Left lung (tissue), 10 donors: ENCODE data around the gene SMC1A. TPM values are rescaled to one million over a fixed set of nuclear protein-coding genes. Genes with fewer than 3 reads are reported as not detected.

Source experiments
- ATAC-seq: fragments of 200-7000 bp; cut with Tn5 transposase; one replicate; pipeline ENCODE4 v1.9.1; 2020; ENCODE audit warnings: moderate library complexity
- DNase-seq, 4 donors: peaks; one replicate each; pipeline ENCODE4 v3.0.0-alpha.2; 2013 to 2020
- H3K27ac ChIP-seq, 2 donors: fragments of 200-600 bp; sonication (generic) in 1 of 2; one replicate each; pipeline versions ENCODE4 v1.5.0 to v1.8.0; 2020 to 2021
- H3K27me3 ChIP-seq, 2 donors: fragments of 200-600 bp; sonication (generic) in 1 of 2; one replicate each; pipeline versions ENCODE4 v1.5.0 to v1.8.0; 2020 to 2021
- H3K36me3 ChIP-seq, 2 donors: fragments of 200-600 bp; sonication (generic) in 1 of 2; one replicate each; pipeline versions ENCODE4 v1.5.0 to v1.8.0; 2020 to 2021
- H3K4me1 ChIP-seq, 2 donors: fragments of 200-600 bp; one replicate each; pipeline ENCODE4 v1.8.0; 2021
- H3K4me3 ChIP-seq, 2 donors: fragments of 200-600 bp; sonication (generic) in 1 of 2; one replicate each; pipeline versions ENCODE4 v1.5.0 to v1.8.0; 2020 to 2021; ENCODE audit warnings: mild to moderate bottlenecking in 1 of 2
- H3K9me3 ChIP-seq, 2 donors: fragments of 200-600 bp; sonication (generic) in 1 of 2; one replicate each; pipeline versions ENCODE4 v1.5.0 to v1.8.0; 2020 to 2021
- intact Hi-C, 2 donors: fragments of 100-400 bp; cut with DNase I; formaldehyde crosslinking; loops; one replicate each; pipeline versions ENCODE4 v1.11.2 to v1.14.2; 2022
- polyA plus RNA-seq, 6 donors: library from polyadenylated mRNA; unstranded; fragments of 120-200 nt; gene quantifications; one replicate each; pipeline ENCODE4 v1.2.1, GENCODE V29; 2013; ENCODE audit not compliant: insufficient read length in 6 of 6
- total RNA-seq, 2 donors: library from RNA; stranded (reverse); fragmentation: NEBNext Ultra II Directional; extraction: Animal tissue kit (Norgen Biotek cat#: 25700); gene quantifications; one replicate each; pipeline ENCODE4 v1.2.1, GENCODE V29; 2021
- TF ChIP-seq, protein P1 (sequence below), 2 donors: fragments of 200-600 bp; sonication (generic) in 1 of 2; IDR thresholded peaks; one replicate each; pipeline versions ENCODE4 v1.5.0 to v1.8.0; 2021; ENCODE audit warnings: antibody characterized with exemption in 2 of 2
- donor health status: DM: no; HTN: yes; CAD: no.
- donor health status: DM: no; HTN: no; CAD: no.

Gene SMC1A
- total and polyA plus RNA-seq, 8 donors = 59.6 to 129 (median 96.1) TPM

GRCh38 chrX:53441531-53442321 is 19.3 kb upstream of the SMC1A start:
- no peaks in the 10 kb centered on the region for H3K4me1 ChIP-seq
- H3K36me3 ChIP-seq = no peaks in the 10 kb centered on the region
- intact Hi-C loops = no loop called here
- peak overlapping the region in 1 of 2 donors; percentile 87 for H3K27ac ChIP-seq
- peak overlapping the region; percentile 21 to 42 for H3K4me3 ChIP-seq
- DNase-seq = peak in 3 of 4 donors; percentile 67 to 95 (median 86)
- peaks cover 0 to 9% of the 10 kb centered on the region in 2 donors for H3K27me3 ChIP-seq
- ATAC-seq = peak; percentile 88
- TF ChIP-seq, protein P1, sequence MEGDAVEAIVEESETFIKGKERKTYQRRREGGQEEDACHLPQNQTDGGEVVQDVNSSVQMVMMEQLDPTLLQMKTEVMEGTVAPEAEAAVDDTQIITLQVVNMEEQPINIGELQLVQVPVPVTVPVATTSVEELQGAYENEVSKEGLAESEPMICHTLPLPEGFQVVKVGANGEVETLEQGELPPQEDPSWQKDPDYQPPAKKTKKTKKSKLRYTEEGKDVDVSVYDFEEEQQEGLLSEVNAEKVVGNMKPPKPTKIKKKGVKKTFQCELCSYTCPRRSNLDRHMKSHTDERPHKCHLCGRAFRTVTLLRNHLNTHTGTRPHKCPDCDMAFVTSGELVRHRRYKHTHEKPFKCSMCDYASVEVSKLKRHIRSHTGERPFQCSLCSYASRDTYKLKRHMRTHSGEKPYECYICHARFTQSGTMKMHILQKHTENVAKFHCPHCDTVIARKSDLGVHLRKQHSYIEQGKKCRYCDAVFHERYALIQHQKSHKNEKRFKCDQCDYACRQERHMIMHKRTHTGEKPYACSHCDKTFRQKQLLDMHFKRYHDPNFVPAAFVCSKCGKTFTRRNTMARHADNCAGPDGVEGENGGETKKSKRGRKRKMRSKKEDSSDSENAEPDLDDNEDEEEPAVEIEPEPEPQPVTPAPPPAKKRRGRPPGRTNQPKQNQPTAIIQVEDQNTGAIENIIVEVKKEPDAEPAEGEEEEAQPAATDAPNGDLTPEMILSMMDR (IDR thresholded peaks at IDR 0.05) = no peak
- H3K9me3 ChIP-seq = no peaks in the 10 kb centered on the region

DNA sequence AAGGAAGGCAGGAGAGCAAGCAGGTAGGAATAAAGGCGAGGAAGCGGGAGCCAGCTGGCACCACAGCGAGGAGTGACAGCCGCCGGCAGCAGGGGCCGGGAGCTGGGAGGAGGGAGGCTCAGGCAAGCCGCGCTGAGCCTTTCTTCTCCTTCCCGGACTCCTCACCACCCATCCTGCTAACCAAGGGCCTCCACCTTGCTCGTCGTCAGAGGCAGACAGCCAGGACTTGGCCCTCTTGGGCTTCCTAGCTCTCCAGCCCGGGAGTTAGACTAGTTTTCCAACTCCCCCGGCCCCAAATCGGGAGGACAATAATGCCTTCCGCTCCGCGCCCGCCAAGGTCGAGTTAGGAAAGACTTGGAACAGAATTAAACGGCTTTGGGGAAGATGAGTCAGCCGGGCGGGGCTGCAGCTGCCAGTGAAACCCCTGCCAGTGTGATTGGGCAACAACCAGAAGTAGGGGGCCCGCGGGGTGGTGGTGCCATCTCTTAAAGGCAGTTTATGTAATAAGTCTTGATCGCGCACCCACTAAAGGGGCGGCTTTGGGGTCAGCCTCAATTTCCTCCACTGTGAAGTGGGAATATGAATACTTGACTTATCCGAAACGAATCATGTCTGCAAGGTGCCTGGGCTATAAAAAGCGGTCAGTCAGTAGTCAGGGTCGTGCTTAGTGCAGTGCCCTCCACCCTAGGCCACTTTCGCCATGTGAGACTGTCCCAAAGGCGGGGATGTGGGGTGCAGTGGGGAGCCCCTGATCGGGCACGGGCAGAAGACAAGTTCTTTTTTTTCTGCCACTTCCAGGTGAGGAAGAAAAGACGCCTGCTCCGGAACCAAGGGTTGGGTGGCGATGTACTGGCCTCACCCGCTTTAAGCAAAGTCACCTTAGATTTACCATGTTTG is 18.4 kb upstream of the SMC1A start:
- peak overlapping the region; percentile 21 to 42 for H3K4me3 ChIP-seq
- H3K27me3 ChIP-seq = peaks cover 0 to 16% of the 10 kb centered on the region in 2 donors
- ATAC-seq = peak; percentile 67
- H3K9me3 ChIP-seq = no peaks in the 10 kb centered on the region
- TF ChIP-seq, protein P1 (IDR thresholded peaks at IDR 0.05) = no peak
- intact Hi-C loops = no loop called here
- no peaks in the 10 kb centered on the region for H3K36me3 ChIP-seq
- DNase-seq = peak in 3 of 4 donors; percentile 24 to 87 (median 82)
- H3K4me1 ChIP-seq = peaks cover 0 to 6% of the 10 kb centered on the region in 2 donors
- H3K27ac ChIP-seq = peak overlapping the region; percentile 67 to 87

DNA sequence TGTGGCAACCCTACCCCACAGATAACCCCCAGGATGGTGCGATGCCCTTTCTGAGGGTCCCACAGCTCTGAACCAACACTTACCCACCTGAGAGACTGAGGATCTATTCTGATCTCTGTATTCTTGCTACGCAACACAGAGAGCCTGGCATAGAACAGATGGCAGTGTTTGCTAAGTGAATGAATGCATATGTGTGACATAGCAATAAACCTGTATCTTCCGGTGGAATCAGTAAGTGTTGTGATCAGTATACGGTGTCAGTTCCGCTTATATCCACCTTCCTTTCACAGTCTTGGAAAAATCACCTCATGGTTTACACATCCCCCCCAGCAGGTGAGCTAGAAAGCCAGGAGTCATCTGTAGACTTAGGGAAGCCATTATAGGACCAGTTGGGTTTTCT is 17.6 kb upstream of the SMC1A start:
- H3K36me3 ChIP-seq = no peaks in the 10 kb centered on the region
- no peak for ATAC-seq
- intact Hi-C loops = no loop called here
- H3K27ac ChIP-seq = peak overlapping the region in 1 of 2 donors; percentile 87
- no peaks in the 10 kb centered on the region for H3K9me3 ChIP-seq
- DNase-seq = no peak
- TF ChIP-seq, protein P1 (IDR thresholded peaks at IDR 0.05) = no peak
- peaks cover 0 to 8% of the 10 kb centered on the region in 2 donors for H3K4me1 ChIP-seq
- H3K27me3 ChIP-seq = peaks cover 0 to 22% of the 10 kb centered on the region in 2 donors
- H3K4me3 ChIP-seq = peak overlapping the region in 1 of 2 donors; percentile 42

- ATAC-seq (no peak), DNase-seq (no peak)
- Histone ChIP-seq H3K36me3 (no peaks in the 10 kb centered on the region), H3K27ac (no peak overlapping the region), H3K27me3 (peaks cover 0 to 25% of the 10 kb centered on the region in 2 donors), H3K9me3 (no peaks in the 10 kb centered on the region), H3K4me3 (no peak overlapping the region), H3K4me1 (peaks cover 0 to 8% of the 10 kb centered on the region in 2 donors)
- TF ChIP-seq, protein P1 (IDR thresholded peaks at IDR 0.05) = no peak
- intact Hi-C loops = loop anchor here in 1 of 2 donors (10.0 kb wide), 1 partner anchor 124 kb away; no protein-coding TSS in a partner anchor
Observed at GRCh38 chrX:53438832-53439230, 16.4 kb upstream of the SMC1A start.
